GM12864 (cell line): ENCODE measurements around the gene STARD13.

Source experiments
- DNase-seq: peaks from one replicate; pipeline ENCODE4 v3.0.0-alpha.2; 2011; ENCODE audit warnings: low read depth
- H3K4me3 ChIP-seq: 2 replicates; pipeline ENCODE4 v1.5.1; 2011; ENCODE audit warnings: mild to moderate bottlenecking, low read depth, low read length, control low read depth
- TF ChIP-seq, protein P1 (sequence below): IDR thresholded peaks from 2 replicates; pipeline ENCODE4 v1.5.1; 2011; ENCODE audit warnings: low read depth, mild to moderate bottlenecking, moderate library complexity, low read length, control low read depth, inconsistent platforms; ENCODE audit errors: missing control alignments

The STARD13 gene

DNA sequence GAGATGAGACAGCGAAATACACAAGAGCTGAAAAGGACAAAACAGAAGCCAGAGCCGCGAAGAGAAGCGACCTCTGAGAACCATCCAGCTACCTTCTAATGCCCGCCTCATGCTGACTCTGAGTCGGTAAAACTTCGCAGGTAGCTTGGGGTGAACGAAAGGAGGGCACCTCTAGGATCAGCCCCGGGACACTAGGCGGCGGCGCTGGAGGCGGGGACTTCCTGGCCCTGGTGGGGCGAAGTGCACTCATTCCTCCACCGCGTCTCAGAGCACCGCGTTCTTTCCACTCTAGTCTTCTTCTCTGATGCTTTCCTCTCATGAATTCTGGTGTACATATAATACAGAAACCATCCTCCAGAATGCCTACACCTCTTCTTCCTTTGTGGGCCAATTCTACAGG, 219.2 kb downstream of the STARD13 start:
- TF ChIP-seq, protein P1, sequence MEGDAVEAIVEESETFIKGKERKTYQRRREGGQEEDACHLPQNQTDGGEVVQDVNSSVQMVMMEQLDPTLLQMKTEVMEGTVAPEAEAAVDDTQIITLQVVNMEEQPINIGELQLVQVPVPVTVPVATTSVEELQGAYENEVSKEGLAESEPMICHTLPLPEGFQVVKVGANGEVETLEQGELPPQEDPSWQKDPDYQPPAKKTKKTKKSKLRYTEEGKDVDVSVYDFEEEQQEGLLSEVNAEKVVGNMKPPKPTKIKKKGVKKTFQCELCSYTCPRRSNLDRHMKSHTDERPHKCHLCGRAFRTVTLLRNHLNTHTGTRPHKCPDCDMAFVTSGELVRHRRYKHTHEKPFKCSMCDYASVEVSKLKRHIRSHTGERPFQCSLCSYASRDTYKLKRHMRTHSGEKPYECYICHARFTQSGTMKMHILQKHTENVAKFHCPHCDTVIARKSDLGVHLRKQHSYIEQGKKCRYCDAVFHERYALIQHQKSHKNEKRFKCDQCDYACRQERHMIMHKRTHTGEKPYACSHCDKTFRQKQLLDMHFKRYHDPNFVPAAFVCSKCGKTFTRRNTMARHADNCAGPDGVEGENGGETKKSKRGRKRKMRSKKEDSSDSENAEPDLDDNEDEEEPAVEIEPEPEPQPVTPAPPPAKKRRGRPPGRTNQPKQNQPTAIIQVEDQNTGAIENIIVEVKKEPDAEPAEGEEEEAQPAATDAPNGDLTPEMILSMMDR: no peak
- no peak overlapping the region for H3K4me3 ChIP-seq
- no peak for DNase-seq

DNA sequence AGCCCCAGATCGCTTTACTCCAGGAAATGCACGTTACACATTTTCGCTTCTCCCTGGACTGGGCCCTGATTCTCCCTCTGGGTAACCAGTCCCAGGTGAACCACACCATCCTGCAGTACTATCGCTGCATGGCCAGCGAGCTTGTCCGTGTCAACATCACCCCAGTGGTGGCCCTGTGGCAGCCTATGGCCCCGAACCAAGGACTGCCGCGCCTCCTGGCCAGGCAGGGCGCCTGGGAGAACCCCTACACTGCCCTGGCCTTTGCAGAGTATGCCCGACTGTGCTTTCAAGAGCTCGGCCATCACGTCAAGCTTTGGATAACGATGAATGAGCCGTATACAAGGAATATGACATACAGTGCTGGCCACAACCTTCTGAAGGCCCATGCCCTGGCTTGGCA, 224.7 kb downstream of the STARD13 start:
- DNase-seq: no peak
- H3K4me3 ChIP-seq: no peak overlapping the region
- TF ChIP-seq, protein P1: no peak

DNA sequence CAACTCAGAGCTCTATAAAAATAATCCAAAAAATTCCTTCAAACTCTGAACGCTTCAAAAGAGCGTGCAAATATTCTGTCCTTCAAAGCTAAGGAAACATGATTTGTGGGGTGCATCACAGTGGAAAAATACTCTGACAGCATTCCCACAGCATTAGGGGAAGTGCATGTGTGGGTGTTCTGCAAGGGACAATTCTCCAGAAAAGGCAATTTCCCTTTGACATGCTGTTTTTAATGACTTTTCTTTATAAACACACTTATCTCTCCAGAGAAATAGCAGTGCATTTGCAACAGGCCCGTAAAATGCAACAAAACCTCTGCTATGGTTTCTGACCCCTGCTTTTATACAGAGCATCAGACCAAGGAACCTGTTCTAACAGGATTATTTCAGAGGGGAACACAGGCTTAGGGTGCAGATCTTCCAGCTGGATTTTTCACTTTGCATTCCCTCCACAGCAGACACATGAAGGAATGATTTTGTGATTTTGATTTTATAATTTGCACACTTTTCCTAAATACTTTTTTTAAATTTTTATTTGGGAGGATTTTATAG, 226.7 kb downstream of the STARD13 start:
- DNase-seq: no peak
- TF ChIP-seq, protein P1: no peak
- no peak overlapping the region for H3K4me3 ChIP-seq

DNA sequence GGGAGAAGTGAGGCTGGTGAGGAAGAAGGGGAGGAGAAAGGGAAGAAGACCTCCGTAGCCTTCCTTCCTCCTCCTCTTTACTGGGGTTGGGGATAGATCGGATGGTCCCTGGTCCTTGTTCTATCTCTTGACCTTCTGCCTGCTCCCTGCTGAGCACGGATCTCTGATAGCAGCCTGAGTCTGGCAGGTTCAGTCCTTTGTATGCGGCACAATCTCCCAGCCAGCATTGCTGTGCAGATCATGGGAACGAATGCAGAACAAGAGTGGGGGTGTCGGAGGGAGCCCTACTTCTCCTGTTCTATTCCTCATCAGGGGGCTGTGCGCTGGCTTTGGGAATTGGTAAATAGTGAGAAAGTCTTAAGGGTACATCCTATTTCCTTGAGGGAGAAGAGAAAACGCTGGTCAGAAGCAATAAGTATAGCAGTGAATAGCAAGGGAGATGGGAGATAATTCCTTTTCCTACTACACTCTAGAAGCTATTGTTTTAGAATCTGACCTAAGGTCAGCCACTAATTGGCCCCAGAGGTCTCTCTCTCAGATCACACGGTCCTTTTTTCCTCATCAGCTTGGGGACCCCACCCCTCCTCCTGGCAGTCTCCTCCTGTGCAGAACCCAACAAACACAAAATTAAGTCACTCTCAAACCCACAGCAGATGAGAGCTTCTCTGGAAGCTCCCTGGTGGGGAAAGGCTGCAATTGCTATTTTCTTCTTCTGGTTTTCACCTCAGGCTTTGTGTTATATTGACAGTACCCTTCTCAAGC, 228.4 kb downstream of the STARD13 start:
- DNase-seq: no peak
- H3K4me3 ChIP-seq: no peak overlapping the region
- TF ChIP-seq, protein P1: peak; percentile 67

DNA sequence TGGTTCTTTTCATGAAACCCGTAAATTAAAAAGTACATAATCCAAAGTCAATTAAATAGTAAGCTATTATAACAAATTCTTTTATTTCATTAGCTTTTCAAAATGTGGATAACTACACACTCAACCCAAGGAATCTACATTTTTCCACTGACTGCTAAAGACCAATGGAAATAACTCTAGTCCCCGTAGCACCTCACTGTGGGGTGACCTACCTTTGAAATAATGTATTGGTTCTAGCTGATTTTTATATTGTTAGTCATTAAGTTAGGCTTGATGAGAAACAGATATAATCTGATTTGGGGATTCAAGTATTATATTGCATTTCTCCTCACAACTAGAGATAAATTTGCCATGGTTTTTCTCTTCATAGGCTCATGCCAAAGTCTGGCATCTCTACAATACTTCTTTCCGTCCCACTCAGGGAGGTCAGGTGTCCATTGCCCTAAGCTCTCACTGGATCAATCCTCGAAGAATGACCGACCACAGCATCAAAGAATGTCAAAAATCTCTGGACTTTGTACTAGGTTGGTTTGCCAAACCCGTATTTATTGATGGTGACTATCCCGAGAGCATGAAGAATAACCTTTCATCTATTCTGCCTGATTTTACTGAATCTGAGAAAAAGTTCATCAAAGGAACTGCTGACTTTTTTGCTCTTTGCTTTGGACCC, 232.0 kb downstream of the STARD13 start:
- DNase-seq: no peak
- no peak overlapping the region for H3K4me3 ChIP-seq
- TF ChIP-seq, protein P1: no peak
